Sigmoid colon (tissue), 4 donors: Measurements from ENCODE around the gene MCTP1.

Experiments used
- POLR2A ChIP-seq, 2 donors: fragments of 450-650 bp; IDR thresholded peaks; one replicate each; pipeline ENCODE4 v1.6.1; 2016; ENCODE audit warnings: antibody characterized with exemption in 2 of 2, mild to moderate bottlenecking in 2 of 2, moderate library complexity in 2 of 2
- POLR2AphosphoS5 ChIP-seq, 4 donors: sonication (generic); formaldehyde crosslinking; IDR thresholded peaks; one replicate each; pipeline ENCODE4 v1.6.1; 2017; ENCODE audit warnings: antibody characterized with exemption in 4 of 4
- TF ChIP-seq, protein P1 (sequence below), 4 experiments: fragments of 450-650 bp in 3 of 4; fragments of 200-600 bp in 1 of 4; IDR thresholded peaks; one replicate each; pipeline ENCODE4 v1.5.1; 2016 to 2019; ENCODE audit warnings: antibody characterized with exemption in 4 of 4, mild to moderate bottlenecking in 3 of 4, moderate library complexity in 2 of 4

- TF ChIP-seq, protein P1, sequence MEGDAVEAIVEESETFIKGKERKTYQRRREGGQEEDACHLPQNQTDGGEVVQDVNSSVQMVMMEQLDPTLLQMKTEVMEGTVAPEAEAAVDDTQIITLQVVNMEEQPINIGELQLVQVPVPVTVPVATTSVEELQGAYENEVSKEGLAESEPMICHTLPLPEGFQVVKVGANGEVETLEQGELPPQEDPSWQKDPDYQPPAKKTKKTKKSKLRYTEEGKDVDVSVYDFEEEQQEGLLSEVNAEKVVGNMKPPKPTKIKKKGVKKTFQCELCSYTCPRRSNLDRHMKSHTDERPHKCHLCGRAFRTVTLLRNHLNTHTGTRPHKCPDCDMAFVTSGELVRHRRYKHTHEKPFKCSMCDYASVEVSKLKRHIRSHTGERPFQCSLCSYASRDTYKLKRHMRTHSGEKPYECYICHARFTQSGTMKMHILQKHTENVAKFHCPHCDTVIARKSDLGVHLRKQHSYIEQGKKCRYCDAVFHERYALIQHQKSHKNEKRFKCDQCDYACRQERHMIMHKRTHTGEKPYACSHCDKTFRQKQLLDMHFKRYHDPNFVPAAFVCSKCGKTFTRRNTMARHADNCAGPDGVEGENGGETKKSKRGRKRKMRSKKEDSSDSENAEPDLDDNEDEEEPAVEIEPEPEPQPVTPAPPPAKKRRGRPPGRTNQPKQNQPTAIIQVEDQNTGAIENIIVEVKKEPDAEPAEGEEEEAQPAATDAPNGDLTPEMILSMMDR (IDR thresholded peaks at IDR 0.05) = no peak
- TF ChIP-seq POLR2A (IDR thresholded peaks at IDR 0.05) = no peak
- TF ChIP-seq POLR2AphosphoS5 (IDR thresholded peaks at IDR 0.05) = no peak
These were observed 214.4 kb downstream of the MCTP1 start for GRCh38 chr5:95070453-95070852.
